DMS53 (cell line): ENCODE results near the gene OR10AD1.
A peak's percentile ranks its signal among the peaks of the same experiment; 100 is the strongest.

Source experiments
- DNase-seq: peaks from one replicate; lab custom pipeline; 2025; lab: John Stamatoyannopoulos, UW

Gene OR10AD1

DNA sequence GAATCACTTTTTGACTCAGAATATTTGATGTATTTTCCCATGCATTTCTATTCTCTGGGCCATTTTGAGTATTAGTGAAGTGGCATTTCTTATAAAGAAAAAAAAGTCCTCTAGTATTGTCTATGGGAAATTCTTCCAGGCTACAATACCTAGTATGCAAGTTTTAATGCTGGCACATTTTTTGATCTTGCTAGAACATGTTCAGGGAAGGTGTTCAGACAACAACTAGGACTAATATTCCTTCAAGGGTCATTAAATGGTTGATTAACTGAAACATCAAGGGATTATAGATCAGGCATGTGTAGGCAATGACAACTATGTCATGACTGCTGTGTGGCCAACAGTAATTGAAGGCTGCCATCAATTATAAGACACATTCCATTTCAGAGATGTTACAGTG lies 12.0 kb downstream of the OR10AD1 start:
- no peak for DNase-seq

DNA sequence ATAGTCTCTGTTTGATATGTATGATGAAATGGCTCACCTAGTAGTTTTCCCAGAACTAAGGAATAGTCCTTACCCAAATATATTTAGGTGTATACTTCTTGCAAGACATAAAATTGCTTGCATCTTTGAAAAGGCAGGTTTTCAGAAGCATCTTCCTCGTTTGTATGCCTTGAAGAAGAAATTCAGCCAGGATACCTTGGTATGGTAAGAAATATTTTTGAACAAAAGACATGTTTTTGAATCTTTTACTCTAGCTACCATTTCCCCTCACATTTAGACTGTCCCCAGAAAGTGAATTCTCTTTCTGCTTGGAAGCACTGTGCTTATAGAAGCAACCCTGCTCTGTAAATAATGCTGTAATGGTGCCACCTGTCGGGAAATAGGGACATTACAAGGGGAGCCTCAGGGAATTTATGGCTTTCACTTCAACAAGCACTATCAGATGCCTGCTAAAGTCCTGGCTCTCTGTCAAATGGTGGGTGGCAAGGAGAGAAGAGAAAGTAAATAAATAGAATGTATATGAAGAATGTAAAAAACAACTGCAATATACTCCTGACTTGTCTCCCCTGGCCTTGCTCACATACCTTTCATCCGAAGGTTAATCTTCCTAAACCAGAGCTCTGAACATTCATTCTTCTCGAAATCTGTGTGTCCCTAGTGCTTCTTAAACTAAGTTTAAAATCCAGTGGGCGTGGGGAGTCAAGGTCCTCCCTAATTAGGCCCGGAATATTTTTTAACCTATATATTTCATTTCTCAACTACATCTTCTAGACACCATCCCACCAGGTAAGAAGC lies 13.6 kb downstream of the OR10AD1 start:
- DNase-seq, result peak; percentile 92

DNA sequence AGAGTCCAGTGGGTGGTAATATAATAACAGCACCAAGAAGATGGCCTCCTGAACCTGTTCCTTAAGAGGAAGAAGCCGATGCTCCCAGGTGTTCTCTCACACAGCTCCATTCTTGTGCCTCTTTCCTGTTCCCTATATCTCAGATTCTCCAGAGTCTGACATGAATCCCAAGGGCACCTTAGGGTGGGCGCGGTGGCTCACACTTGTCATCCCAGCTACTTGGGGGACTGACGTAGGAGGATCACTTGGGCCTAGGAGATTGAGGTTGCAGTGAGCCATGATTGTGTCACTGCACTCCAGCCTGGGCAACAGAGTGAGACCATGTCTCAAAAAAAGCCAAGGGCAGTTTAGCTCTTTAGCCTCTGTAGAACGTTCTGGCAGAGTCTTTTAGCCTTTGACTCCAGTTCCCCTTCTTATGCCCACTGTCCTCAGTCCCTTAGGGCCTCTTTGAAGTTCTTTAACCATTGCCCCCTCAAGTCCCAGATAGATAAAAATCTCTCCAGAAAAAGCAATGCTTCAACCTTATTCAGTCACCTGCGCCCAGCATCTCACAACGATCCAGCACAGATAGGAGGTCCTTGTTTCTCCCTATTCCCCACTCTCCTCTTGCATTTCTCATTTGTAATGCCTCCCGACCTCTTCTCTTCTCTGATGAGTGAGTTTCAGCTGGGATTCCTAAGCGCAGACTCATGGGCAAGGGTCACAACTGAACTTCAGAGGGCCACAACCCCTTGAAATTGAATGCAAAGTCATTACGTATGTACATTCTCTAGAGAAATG lies 15.0 kb downstream of the OR10AD1 start:
- DNase-seq, result no peak

DNA sequence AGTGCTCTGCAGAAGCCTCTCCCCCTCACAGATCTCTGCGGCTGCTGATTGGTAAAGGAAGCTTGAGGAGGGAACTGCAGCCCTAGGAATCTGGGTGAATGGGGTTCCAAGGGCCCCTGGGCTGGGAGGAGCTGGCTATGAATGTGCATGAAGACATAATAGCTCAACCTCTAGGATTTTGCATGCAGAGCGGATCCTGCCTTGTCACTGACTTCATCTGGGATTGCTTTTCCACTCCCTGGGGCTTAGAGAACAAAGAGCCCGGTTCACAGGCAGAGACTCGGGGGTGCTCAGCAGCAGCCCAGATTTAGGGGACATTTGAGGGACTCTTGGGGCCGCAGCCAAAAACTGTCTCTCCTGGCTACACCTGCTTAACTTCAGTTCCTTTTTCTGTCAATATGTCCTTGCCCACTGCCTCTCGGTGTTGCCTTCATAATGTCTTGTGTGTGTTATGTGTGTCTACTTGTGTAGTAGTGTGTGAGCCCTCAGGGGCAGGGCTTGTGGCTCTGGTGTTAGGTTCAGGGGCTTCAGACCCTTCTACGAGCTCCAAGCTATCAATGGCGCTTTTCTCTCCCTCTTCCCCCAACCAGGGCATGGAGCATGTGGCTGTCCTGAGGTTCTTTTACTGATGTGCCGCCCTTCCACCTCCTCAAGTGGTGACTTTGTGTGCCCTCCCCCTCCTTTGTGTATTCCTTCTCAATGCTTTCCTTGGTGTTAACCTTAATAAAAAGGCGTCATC lies 17.7 kb downstream of the OR10AD1 start:
- peak; percentile 32 for DNase-seq

GRCh38 chr12:48184549-48184922 lies 18.6 kb downstream of the OR10AD1 start:
- DNase-seq, result no peak

DNA sequence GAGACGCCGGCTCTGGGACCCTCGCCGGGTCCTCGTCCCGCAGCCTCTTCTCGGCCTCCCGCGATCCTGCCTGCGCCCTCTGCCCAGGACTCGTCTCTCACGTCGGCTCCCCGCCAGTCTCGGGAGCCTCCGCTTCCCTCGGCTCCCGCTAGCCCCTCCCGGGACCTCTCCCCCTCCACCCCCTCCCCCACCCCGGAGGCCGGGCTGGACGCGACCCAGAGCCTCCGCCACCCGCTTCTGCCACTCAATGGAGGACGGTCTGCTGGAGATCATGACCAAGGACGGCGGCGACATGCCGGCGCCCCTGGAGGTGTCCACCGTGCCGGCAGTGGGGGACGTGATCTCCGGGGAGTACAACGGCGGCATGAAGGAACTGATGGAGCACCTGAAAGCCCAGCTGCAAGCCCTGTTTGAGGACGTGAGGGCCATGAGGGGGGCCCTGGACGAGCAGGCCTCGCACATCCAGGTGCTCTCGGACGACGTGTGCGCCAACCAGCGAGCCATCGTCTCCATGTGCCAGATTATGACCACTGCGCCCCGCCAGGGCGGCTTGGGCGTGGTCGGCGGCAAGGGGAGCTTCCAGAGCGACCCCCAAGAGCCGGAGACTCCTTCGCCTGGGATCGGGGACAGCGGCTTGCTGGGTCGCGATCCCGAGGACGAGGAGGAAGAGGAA lies 19.1 kb downstream of the OR10AD1 start:
- DNase-seq, result peak; percentile 87

- peak; percentile 99 for DNase-seq
Observed at GRCh38 chr12:48183091-48183875, 19.8 kb downstream of the OR10AD1 start, which contains the start of gene CCDC184. Gene CCDC184 (plus strand): TSS chr12:48183644. CDS start chr12:48184123, 479 bp downstream.

- peak; percentile 66 for DNase-seq
Observed at GRCh38 chr12:48182631-48183030, 20.5 kb downstream of the OR10AD1 start.

- no peak for DNase-seq
Observed at GRCh38 chr12:48180857-48181495, 22.1 kb downstream of the OR10AD1 start.

- DNase-seq, result no peak
Observed at GRCh38 chr12:48180424-48180823, 22.7 kb downstream of the OR10AD1 start.

DNA sequence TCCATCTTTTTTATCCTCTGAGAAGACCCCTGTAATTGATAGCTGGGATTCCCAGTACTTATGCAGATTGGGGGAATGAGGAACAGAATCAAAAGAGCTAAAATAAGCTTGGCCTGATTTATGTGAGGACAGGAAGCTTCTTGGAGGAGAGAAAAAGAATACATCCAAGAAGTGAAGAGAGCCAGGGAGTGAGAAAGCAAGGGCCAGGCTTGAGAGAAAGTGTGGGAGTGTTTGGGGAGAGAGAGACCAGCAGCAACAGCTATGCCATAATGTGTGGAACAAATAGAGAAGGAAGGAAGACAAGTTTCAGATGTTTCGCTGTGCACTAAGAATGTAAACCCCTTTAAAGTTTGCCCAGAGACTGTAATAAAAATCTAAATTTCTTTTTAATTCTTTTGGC lies 23.6 kb downstream of the OR10AD1 start:
- no peak for DNase-seq

DNA sequence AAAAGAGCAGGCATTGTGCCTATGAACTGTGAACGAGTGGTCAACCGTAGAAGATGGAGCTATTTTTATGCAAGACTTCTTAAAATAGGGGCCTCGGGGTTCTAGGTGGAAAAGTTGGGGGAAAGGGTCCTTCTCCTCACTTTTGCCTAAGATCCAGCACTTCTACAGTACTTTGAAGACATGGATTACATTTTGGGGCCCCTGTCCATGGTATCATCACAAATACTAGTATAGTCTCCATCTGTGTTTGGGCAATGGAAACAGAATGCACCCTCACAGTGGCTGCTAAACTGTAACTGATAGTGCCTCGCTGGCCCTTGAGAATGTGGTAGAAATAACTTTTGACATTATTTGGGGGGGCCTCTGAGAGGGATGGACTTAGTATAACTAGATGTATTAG lies 25.1 kb downstream of the OR10AD1 start:
- DNase-seq, result no peak

- DNase-seq, result no peak
Observed at GRCh38 chr12:48176417-48176751, 26.7 kb downstream of the OR10AD1 start.

- peak; percentile 35 for DNase-seq
Observed at GRCh38 chr12:48175613-48176416, 27.3 kb downstream of the OR10AD1 start.

DNA sequence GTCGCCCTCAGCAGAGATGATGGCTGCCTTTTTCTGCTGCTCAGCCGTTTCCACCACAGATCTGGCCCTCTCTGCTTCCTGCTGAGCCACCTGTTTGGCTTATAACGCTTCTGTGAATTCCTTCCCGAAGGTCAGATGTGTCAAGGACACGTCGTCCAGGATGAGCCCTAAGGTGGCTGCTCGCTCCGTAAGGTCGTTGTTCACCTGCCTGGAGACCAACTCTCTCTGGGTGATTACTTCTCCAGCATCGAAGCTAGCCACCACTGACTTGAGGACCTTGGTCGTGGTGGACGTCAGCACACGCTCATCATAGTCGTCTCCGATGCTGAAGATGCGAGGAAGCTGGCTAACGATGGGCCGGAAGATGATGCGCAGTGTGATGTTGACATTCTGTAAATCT lies 34.1 kb downstream of the OR10AD1 start:
- no peak for DNase-seq

GRCh38 chr12:48165089-48165981 lies 37.8 kb downstream of the OR10AD1 start:
- DNase-seq, result peak; percentile 92

GRCh38 chr12:48164451-48164850 lies 38.6 kb downstream of the OR10AD1 start:
- no peak for DNase-seq

DNA sequence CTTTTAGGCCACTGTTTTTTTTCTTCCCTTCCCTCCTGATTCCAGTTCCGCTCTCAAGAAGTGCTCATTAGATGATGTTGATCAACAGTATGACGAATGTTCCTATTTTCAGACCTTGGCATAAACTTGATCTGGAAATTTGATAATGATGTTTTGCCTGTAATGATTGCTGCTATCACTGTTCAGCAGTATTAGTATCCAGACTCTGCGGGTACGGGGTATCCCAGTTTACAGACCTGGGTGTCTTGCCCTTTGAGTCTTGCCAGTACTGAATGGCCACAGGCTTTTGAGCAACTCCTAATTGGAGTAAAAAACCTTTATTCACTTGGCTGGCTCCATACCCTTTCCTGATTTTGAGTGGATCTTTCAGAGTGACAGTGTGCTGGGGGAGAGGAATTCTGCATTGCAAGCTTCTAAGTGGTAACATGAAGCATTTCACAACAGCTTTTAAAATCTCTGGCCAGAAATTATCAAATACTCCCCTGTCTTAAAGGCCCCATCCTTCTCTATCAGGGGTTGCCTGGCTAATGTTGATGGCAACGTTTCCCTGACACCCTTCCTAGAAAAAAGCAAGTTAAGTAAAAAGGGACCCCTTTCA lies 39.8 kb downstream of the OR10AD1 start:
- no peak for DNase-seq

- no peak for DNase-seq
Observed at GRCh38 chr12:48160807-48161206, 42.3 kb downstream of the OR10AD1 start.
